Vein endothelial cell (primary cell): ENCODE data around the gene TRIM37. TPM values are rescaled to one million over a fixed set of nuclear protein-coding genes. Genes with fewer than 3 reads are reported as not detected.
A peak's percentile ranks its signal among the peaks of the same experiment; 100 is the strongest.

ENCODE experiments used
- small RNA-seq: library from RNA; depleted of rRNA; stranded (forward); fragments of <200 nt; gene quantifications from one replicate; pipeline ENCODE3, GENCODE V24; 2012
- total RNA-seq: library from RNA; depleted of rRNA; stranded (reverse); fragments of >200 nt; gene quantifications from 2 replicates; pipeline ENCODE4 v1.2.3, GENCODE V29; 2012

Gene TRIM37
- 45.8 and 48.0 TPM in 2 replicates for total RNA-seq

GRCh38 chr17:59106463-59107305 lies at the start of gene TRIM37:
Gene TRIM37 (minus strand): TSS chr17:59106880. CDS start chr17:59106461, 419 bp downstream.

GRCh38 chr17:59155439-59156177 lies 48.9 kb upstream of the TRIM37 start, which contains the start of gene PRR11:
Gene PRR11 (plus strand): TSS chr17:59155746. CDS start chr17:59169753, 14,007 bp downstream.

GRCh38 chr17:59154721-59155438 lies 48.2 kb upstream of the TRIM37 start, which contains the start of gene SKA2:
Gene SKA2 (minus strand): TSS chr17:59155186. CDS start chr17:59155163, 23 bp downstream.

Small RNAs within 50 kb of the gene (small RNA-seq; reads per million reads assigned to genes)
- gene MIR301A (325 reads per million, percentile 99 among the genes with 10 or more reads in this experiment), gene MIR454 (73.6 reads per million, percentile 98 among the genes with 10 or more reads in this experiment), gene RN7SL716P (not detected), gene RNU2-58P (4.9 reads per million, percentile 92 among the genes with 10 or more reads in this experiment)

Other genes starting within 250 kb of the TRIM37 start
- gene SKA2, start 48.3 kb upstream of the TRIM37 start, total RNA-seq: 24.5 and 53.9 TPM in 2 replicates
- 14.7 and 24.6 TPM in 2 replicates for gene PRR11, start 48.9 kb upstream of the TRIM37 start, total RNA-seq
- gene SMG8, start 103.2 kb upstream of the TRIM37 start, total RNA-seq: 23.5 and 27.4 TPM in 2 replicates
- gene GDPD1, start 113.6 kb upstream of the TRIM37 start, total RNA-seq: 2.6 and 3.2 TPM in 2 replicates
- gene YPEL2, start 224.8 kb upstream of the TRIM37 start, total RNA-seq: 73.8 and 91.6 TPM in 2 replicates